ENCODE measurements around the gene CASR.
"Not testable (repeated sequence)": the region's sequence is repeated elsewhere in the genome, so short reads cannot be mapped to it uniquely, and the experiment has no call there.

DNA sequence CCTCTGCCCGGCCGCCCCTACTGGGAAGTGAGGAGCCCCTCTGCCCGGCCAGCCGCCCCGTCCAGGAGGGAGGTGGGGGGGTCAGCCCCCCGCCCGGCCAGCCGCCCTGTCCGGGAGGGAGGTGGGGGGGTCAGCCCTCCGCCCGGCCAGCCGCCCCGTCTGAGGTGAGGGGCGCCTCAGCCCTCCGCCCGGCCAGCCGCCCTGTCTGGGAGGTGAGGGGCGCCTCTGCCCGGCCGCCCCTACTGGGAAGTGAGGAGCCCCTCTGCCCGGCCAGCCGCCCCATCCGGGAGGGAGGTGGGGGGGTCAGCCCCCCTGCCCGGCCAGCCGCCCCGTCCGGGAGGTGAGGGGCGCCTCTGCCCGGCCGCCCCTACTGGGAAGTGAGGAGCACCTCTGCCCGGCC lies 18.5 kb upstream of the CASR start:
- not testable (repeated sequence) for TF ChIP-seq TOX (CRISPR knock-in tag; IDR thresholded peaks at IDR 0.05; ENCODE audit: borderline replicate concordance); ZC3H10 (CRISPR knock-in tag; IDR thresholded peaks at IDR 0.05); ZNF565 (CRISPR knock-in tag; conservative IDR thresholded peaks at IDR 0.05; ENCODE audit: low read depth); GLIS3 (CRISPR knock-in tag; IDR thresholded peaks at IDR 0.05); RARB (CRISPR knock-in tag; IDR thresholded peaks at IDR 0.05); ZNF8 (CRISPR knock-in tag; IDR thresholded peaks at IDR 0.05); ARNTL (CRISPR knock-in tag; IDR thresholded peaks at IDR 0.05; ENCODE audit: borderline replicate concordance, low read depth); TCF4 (CRISPR knock-in tag; IDR thresholded peaks at IDR 0.05; ENCODE audit: borderline replicate concordance); ZFP3 (CRISPR knock-in tag; IDR thresholded peaks at IDR 0.05)
- TF ChIP-seq, protein P1, sequence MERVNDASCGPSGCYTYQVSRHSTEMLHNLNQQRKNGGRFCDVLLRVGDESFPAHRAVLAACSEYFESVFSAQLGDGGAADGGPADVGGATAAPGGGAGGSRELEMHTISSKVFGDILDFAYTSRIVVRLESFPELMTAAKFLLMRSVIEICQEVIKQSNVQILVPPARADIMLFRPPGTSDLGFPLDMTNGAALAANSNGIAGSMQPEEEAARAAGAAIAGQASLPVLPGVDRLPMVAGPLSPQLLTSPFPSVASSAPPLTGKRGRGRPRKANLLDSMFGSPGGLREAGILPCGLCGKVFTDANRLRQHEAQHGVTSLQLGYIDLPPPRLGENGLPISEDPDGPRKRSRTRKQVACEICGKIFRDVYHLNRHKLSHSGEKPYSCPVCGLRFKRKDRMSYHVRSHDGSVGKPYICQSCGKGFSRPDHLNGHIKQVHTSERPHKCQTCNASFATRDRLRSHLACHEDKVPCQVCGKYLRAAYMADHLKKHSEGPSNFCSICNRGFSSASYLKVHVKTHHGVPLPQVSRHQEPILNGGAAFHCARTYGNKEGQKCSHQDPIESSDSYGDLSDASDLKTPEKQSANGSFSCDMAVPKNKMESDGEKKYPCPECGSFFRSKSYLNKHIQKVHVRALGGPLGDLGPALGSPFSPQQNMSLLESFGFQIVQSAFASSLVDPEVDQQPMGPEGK (CRISPR knock-in tag; IDR thresholded peaks at IDR 0.05; ENCODE audit: borderline replicate concordance) = not testable (repeated sequence)
- TF ChIP-seq, protein P2, sequence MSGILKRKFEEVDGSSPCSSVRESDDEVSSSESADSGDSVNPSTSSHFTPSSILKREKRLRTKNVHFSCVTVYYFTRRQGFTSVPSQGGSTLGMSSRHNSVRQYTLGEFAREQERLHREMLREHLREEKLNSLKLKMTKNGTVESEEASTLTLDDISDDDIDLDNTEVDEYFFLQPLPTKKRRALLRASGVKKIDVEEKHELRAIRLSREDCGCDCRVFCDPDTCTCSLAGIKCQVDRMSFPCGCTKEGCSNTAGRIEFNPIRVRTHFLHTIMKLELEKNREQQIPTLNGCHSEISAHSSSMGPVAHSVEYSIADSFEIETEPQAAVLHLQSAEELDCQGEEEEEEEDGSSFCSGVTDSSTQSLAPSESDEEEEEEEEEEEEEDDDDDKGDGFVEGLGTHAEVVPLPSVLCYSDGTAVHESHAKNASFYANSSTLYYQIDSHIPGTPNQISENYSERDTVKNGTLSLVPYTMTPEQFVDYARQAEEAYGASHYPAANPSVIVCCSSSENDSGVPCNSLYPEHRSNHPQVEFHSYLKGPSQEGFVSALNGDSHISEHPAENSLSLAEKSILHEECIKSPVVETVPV (CRISPR knock-in tag; IDR thresholded peaks at IDR 0.05) = not testable (repeated sequence)
- TF ChIP-seq, protein P3, sequence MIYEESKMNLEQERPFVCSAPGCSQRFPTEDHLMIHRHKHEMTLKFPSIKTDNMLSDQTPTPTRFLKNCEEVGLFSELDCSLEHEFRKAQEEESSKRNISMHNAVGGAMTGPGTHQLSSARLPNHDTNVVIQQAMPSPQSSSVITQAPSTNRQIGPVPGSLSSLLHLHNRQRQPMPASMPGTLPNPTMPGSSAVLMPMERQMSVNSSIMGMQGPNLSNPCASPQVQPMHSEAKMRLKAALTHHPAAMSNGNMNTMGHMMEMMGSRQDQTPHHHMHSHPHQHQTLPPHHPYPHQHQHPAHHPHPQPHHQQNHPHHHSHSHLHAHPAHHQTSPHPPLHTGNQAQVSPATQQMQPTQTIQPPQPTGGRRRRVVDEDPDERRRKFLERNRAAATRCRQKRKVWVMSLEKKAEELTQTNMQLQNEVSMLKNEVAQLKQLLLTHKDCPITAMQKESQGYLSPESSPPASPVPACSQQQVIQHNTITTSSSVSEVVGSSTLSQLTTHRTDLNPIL (CRISPR knock-in tag; IDR thresholded peaks at IDR 0.05; ENCODE audit: low read depth) = not testable (repeated sequence)
